ENCODE data around the gene PRDX5.

PRDX5 gene
- total RNA-seq, result 29.7 to 76.7 reads per million in 2 donors

DNA sequence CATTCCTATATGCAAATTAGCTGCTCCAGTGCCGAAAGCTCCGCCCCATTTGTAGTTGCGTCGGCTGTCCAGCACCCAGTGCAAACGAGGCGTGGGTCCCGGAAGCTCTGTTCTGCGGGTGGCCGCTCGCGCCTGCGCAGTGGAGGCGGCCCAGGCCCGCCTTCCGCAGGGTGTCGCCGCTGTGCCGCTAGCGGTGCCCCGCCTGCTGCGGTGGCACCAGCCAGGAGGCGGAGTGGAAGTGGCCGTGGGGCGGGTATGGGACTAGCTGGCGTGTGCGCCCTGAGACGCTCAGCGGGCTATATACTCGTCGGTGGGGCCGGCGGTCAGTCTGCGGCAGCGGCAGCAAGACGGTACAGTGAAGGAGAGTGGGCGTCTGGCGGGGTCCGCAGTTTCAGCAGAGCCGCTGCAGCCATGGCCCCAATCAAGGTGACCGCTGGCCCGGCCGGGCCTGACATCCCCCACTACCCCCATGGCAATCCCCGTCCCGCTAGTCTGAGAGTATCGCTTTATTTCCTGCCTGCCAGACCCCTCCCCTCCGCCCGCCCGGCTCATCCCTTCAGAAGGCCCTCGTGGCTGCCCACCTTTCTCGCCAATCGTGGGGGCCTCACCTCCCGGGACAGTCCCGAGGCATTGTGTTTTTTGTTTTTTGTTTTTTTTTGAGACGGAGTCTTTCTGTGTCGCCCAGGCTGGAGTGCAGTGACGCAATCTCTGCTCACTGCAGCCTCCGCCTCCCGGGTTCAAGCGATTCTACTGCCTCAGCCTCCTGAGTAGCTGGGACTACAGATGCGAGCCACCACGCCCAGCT is at the start of gene PRDX5:
PRDX5 (plus strand) TSS at position 161 of the 805 bp plus-strand sequence; CDS start at position 256, 95 bp downstream.
- DNase-seq, result peak; percentile 88

DNA sequence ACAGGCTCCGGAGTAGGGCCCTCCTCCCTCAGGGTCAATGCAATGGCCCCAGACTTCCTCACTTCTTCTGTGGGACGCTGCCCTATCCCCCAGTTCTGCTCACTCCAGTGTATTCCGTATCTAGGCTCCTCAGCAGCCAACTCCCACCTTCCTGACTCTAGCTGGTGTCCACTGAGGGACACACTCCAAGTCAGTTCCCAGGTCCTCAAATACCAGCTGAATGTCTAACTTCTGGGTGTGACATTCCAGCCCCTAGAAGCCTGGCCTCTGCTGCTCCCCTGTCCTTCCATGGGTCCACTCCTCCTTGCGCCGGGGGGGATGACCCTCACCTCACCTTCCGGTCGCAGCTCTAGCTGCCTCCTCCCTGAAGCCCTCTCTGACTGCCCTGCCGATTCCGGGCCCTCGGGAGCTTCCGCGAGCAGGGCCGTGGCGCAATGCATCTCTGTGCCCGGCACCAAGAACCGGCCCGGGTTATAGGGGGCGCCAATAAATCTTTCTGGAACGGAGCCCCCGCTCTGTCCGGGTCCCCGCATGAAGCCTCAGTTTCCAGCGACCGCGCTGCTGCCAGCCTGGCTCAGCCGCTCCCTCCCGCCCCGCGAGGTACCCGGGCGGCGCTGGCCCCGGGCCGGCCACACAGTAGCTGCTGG is 48.9 kb upstream of the PRDX5 start:
- DNase-seq, result peak; percentile 29

DNA sequence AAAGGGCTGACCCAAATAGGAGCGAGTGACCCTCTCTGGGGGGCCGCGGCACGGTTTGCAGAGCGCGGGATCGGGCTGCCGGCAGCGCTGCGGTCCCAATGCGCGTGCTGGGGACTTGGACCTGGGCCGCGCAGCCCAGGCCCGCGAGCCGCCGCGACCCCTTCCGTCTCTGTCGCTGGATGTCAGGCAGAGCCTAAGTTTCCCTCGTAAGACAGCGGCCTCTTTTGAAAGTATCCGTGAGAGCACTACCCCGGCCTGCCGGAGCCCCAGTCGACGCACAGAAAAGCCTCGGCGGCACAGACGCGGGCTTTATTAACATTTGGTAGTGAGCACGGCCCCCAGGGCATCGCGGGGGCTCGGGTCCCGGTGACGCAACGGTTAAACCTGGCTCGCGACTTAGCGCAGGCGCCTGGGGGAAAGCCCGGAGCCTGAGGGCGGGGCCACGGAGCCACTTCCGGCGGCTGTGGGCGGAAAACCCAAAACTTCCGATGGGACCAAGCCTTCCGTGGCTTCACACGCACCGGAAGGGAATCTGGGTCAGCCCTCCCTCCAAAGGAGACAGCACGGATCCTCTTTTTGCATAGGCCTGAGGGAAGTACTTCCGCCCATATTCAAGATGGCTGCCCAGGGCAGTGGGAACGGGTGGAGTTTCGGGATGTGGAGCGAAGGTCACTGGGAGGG is 48.2 kb upstream of the PRDX5 start:
- peak; percentile 96 for DNase-seq

DNA sequence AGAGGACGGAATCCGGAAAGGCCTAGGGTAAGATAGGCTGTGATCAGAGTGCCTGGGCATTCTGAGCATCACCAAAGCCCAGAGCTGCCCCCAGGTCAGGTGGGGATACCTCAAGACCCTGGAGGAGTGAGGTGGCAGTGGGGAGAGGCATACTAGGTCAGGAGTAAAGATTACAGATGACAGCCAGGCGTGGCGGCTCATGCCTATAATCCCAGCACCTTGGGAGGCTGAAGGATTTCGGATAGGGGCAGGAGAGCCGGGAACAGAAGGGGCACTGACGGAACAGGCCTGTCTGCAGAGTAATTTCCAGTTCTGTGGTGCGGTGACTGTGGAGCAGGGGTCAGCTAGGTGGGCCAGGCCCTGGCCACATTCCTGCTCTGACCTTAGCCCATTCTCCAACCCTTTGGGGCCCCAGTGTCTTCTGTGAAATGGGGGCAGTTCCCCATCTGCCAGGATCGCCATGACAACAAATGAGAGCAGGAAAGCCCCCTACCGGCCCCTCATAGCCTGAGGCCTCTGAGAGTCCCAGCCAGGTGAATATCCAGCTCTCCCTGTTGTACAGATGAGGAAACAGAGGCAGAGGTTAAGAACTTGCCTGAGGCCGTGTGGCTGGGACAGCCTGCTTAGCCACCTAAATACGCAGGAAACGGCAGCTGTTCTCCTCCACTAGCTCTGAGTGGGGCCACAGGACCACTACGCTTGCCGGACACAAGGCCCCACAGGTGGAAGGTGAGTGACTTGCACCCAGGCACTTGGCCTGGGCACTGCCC is 42.7 kb upstream of the PRDX5 start:
- DNase-seq, result no peak

DNA sequence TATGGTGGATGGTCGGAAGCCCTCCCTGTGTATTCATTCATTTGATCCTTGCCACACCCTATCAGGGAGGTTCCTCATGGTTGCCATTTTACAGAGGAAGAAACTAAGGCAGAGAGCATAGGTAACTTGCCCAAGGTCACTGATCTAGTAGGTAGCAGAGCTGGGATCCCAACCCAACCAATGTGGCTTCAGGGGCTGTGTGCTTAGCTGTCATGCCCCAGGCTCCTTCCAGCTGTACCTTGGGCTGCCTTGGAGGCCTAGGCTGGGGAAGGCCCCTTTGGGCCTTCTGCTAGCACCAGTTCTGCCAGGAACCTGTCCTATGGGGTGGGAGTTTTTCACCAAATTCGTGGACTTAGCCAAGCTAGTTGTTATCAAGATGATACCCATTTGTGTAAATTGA is 42.1 kb upstream of the PRDX5 start:
- no peak for DNase-seq

DNA sequence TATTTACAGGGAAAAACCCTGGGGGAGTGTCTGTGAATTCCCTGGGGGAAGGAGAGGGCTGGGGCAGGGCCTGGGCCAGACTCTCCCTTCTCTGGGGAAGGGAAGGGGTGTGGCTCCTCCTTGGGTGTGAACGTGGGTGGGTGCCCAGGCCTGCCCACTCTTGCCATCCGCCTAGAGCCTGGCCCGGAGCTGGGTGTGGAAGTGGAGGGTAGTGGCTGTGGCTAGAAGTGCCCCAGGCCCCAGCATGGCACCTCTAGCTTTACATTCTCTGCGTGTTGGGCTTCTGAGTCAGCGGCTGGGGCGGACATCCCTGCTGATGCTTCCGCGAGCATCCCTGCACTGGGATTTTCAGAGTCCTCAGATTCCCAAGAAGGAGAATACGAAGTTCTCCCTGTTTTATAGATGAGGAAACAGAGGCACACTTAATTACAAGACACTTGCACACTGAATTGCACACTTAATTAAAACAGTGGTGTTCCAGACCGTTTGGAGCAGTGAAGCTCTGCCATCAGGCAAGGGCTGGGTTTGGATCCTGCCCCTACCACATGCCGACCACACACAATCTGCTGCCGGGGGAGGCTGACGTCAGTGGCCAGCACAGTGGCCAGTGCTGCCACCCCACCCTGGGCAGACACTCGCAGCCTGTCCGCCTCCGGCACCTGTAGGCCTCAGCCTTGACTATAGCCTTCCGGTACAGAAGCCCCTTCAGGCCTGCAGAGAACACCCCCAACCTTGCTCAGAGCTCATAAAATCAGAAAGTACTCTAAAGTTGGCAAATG is 41.1 kb upstream of the PRDX5 start:
- DNase-seq, result no peak

DNA sequence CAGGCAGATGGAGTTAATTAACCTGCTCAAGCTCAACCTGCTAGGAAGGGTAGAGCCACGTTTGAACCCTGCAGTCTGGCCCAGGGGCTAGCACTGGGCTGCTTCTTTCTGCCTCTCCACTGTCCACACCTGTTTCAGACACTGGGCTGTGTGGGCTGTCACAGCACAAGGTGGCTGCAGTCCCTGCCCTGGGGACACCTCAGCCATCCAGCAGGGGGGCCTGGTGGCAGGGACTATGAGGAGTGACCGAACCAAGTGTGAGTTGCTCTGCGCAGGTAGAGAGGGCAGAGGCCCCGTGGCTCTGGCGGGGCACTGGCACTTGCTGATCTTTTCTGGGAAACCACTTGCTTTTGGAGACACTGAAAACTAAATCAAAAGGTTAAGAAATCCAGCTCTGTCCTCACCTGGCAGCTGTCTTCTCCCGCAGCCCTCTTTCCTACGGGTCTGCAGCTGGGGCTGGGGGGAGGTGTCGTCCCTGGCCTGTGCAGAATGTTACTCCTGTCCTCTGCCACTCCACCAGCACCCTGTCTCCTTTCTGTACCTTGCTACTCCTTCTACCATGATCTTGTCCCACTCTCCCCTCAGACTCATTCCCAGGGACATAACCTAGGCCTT is 39.2 kb upstream of the PRDX5 start:
- no peak for DNase-seq

DNA sequence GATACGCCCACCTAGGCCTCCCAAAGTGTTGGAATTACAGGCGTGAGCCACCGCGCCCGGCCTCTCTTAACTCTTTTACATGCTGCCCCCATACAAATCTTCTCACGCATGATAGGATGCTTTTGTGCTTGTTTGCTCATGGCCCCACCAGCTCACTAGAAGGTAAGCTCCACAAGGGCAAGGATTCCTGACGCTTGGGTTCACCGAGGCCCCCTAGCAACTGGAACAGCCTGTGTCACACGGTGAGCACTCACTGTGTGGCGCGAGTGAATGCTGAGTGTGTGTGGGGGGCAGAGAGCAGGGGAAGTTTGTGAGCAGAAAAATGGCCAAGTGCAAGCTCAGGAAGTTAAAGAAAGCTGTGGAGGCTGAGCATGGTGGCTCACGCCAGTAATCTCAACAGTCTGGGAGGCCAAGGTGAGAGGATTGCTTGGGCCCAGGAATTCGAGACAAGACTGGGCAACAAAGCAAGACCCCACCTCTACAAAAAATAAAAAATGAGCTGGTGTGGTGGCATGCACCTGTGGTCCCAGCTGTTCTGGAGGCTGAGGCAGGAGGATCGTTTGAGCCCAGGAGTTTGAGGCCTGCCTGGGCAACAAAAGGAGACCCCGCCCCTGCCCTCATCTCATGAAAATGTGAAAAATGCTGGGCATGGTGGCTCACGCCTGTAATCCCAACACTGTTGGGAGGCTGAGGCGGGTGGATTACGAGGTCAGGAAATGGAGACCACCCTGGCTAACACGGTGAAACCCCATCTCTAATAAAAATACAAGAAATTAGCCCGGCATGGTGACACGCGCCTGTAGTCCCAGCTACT is 35.8 kb upstream of the PRDX5 start:
- DNase-seq, result no peak

DNA sequence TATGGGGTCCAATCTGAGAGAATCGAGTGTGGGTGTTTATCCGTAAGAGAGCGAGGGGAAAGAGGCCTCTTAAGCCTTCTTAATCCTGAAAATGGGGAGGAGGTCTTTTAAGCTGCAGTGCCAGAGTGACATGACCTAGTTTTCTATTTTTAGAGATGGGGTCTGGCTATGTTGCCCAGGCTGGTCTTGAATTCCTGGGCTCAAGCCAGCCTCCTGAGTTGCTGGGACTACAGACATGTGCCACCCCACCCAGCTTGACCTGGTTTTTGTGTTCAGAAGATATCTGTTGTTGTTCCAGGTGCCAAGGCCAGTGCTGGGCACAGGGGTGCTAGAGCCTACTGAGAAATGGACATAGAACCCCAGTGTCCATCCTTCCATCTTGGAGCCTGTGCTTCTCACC is 34.8 kb upstream of the PRDX5 start:
- DNase-seq, result no peak

DNA sequence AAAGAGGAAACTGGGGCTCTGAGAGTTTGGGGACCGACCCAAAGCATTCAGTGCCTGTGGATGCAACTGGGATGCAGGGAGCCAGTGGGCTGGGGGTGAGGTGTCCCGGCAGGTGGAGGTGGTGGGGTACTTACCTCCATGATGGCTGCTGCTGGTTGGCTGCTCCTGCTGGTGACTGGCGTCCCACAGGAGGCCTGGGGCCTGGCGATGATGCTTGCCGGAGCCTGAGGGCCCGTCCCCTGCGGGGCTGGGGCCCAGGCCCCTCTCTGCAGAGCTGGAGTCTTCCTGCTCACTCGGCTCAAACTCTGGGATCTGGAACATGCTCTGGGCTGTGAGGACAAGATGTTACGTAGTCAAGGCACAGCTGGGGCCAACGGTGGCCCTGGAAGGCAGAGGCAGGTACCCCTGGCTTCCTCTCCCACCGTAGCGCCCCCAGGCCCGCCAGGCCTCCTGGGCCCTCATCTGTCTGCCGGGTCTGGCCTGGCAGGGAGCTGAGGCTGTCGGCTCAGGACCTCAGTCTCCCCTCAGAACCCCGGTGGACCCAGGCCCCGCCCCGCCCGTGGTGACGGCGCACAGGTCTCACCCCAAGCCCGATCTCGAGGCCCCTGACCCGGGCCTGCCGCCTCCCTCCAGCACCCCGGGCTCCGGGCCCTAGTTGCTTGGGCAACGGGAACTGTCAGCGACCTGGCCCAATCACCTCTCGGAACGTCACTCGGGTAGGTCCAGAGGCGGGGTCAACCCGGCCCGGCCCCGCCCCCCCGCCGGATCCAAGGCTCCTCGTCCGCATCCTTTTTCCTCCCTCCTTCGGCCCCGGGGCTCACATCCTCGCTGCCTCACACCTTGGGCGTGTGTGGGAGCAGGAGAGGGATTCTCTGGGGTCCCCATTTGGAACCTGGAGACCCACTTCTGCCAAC is 33.6 kb upstream of the PRDX5 start, which contains the start of gene BAD:
BAD (minus strand) TSS at position 618 of the 914 bp plus-strand sequence; CDS start at position 321, 297 bp downstream.
- peak; percentile 92 for DNase-seq

DNA sequence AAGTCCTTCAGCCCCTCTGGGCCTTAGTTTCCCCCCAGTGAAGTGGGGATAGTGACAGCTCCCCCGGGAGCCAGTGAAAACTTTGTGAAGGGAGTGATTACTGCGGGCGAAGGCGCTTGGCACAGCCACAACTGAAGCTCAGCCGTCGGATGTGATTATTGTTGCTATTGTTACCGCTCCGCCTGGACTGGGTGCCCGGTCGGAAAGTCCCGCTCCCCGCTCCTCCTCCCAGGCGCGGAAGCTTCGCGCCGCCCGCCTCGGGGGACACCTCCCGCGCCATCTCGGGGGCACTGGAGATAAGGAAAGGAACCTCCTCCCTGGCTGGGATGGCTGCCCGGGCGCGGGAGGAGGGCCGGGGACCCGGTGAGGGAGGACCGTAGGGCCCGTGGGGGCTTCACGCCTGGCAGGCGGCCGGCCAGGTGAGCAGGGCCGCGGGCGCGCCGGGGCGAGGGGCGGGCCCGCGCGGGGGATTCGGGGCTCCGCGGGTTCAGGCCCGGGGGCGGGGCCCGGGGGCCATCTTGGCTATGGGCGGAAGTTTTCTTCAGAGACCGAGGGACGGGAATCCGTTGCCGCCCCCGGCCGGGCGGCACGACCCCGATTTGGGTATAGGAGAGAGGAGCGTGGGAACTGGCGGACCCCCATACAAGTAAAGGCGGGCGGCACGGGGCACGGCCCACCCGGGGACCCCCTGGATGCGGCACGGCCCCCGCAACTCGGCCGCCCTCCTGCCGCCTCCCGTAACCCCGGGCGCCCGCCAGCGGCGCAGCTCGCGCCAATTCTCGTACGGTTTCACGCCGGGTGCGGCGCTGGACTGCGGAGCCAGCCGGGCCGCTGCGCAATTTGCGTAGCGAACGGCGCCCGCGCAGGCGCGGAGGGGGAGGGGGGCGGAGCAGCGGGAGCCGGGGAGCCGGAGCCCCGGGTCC is 32.7 kb upstream of the PRDX5 start, which contains the start of gene GPR137:
GPR137 (plus strand) TSS at position 887 of the 923 bp plus-strand sequence. CDS start 677 bp downstream, outside the sequence.
- DNase-seq, result peak; percentile 90

DNA sequence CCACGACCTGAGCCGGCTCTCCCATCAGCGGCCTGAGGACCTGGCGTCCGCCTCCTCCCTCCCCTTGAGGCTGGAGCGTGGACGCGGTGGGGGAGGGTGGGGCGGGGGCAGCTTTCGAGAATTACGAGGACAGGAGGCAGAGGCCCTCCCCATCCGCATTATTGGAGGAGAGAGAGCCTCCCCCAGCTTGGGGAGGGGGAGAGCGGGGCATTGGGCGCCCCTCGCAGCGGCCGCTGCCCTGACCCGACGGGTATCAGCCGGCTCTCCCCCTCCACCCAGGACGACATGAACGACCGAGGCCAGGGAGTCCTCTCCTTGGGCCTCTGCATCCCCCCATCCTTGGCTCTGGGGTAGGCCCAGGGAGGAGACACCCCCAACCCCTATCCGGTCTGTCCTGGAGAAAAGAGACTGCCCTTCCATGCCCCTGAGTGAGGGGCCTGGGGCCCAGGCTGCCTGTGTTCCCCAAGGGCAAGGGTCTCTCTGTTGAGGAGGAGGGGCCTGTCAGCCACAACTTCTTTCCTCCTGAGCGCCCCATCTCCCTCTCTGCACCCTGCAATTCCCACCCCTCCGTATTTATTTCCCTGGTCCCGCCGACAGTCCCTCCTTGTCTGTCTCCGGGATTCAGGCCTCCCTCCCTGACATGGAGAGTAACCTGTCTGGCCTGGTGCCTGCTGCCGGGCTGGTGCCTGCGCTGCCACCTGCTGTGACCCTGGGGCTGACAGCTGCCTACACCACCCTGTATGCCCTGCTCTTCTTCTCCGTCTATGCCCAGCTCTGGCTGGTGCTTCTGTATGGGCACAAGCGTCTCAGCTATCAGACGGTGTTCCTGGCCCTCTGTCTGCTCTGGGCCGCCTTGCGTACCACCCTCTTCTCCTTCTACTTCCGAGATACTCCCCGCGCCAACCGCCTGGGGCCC is 31.8 kb upstream of the PRDX5 start:
- no peak for DNase-seq

DNA sequence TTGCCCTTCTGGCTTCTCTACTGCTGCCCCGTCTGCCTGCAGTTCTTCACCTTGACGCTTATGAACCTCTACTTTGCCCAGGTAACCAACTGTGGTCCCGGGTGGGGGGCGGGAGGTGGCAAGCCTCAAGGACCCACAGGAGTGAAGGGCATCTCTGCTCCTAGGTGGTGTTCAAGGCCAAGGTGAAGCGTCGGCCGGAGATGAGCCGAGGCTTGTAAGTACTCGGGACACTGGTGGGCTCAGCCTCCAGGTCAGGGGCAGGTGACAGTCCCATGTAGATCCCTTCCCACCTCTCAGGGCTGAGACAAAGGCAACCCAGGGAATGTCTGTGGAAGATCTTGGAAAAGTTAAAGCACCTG is 31.1 kb upstream of the PRDX5 start:
- DNase-seq, result no peak

DNA sequence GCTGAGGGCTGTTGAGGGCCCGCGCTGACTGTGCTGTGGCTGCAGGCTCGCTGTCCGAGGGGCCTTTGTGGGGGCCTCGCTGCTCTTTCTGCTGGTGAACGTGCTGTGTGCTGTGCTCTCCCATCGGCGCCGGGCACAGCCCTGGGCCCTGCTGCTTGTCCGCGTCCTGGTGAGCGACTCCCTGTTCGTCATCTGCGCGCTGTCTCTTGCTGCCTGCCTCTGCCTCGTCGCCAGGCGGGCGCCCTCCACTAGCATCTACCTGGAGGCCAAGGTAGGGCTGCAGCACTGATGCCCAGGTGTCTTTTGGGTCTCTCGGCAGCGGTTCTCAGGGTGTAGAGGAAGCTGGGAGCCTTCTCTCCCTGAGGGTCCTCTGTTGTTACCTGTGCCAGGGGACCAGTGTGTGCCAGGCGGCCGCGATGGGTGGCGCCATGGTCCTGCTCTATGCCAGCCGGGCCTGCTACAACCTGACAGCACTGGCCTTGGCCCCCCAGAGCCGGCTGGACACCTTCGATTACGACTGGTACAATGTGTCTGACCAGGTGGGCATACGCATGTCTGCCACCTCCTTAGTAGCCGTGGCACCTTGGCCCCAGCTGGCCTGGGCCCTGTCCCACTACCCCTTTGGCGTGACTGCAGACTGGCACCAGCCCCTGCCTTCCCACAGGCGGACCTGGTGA is 30.1 kb upstream of the PRDX5 start:
- DNase-seq, result no peak

DNA sequence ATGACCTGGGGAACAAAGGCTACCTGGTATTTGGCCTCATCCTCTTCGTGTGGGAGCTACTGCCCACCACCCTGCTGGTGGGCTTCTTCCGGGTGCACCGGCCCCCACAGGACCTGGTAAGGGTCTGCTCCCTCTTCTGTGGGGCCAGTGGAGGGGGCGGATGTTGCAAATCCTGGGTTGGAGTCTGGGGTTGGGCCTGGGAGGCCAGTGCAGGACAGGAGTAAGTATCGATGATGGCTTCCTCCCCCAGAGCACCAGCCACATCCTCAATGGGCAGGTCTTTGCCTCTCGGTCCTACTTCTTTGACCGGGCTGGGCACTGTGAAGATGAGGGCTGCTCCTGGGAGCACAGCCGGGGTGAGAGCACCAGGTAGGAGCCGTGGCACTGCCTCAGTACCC is 29.6 kb upstream of the PRDX5 start:
- DNase-seq, result no peak

DNA sequence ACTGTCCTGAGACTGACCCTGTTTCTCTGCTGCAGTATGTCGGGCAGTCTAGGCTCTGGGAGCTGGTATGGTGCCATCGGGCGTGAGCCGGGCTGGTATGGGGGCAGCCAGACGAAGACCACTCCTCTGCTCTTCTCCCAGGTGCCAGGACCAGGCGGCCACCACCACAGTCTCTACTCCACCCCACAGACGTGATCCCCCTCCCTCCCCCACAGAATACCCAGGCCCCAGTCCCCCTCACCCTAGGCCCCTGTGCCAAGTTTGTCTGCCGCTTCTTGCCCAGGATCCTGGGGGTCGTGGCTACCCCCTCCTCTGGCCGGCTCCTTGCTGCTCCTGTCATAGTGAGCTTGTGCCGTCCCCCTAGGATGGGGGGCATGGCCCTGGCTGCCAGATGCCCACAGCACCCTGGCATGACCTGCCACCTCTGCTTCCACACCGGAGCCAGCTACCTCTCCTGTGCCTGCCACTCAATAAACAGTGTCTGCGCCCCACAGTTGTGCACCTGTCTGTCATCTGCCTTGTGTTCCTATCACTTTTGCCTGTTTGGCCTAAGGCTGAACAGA is 28.8 kb upstream of the PRDX5 start:
- DNase-seq, result no peak
